RWPE1 (cell line): ENCODE results near the gene POLR2F.

Source experiments
- CTCF ChIA-PET: fragments of 350-600 bp; sonication (Branson Sonifier 250); formaldehyde crosslinking; extraction: SDS; loops from one replicate; lab custom pipeline; 2021; lab: Yijun Ruan, JAX
- POLR2A ChIA-PET: fragments of 400-600 bp; formaldehyde crosslinking; extraction: SDS; loops from one replicate; lab custom pipeline; 2020; ENCODE audit warnings: antibody characterized with exemption; ENCODE audit not compliant: low non-redundant PET; lab: Yijun Ruan, JAX
- DNase-seq: peaks from one replicate; pipeline ENCODE4 v3.0.0; 2012; ENCODE audit warnings: low spot score
- H3K27ac ChIP-seq: fragments of 450-650 bp; 2 replicates; pipeline ENCODE4 v1.5.1; 2017
- TF ChIP-seq, protein P1 (sequence below): fragments of 450-650 bp; conservative IDR thresholded peaks from 2 replicates; pipeline ENCODE4 v1.5.1; 2017; ENCODE audit warnings: low read depth, mild to moderate bottlenecking

Gene POLR2F

GRCh38 chr22:37968452-37969251 lies 15.2 kb downstream of the POLR2F start:
- DNase-seq = no peak
- POLR2A ChIA-PET = no interaction called here
- CTCF ChIA-PET = interaction anchor here (0.5 to 0.6 kb wide), 2 partner anchors 81 to 152 kb away, joined by 3 read pairs; no protein-coding TSS in a partner anchor

DNA sequence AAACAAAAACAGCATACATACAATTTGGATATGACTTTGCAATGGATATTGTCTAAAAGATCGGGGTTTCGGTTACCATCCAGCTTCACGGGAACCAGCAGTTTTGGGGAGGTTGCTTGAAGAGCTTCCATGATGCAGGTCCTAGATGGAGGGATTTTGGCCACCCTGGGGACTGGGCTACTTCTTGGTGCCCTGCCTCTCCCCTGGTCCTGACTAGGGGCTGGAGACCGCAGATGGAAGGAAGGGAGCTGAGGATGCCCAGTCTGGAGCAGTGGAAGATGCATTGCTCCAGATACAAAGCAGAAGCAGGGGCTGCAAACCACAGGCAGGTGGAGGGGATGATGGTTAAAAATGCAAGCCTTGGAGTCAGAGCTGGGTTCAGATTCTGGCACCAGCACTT lies 17.4 kb downstream of the POLR2F start:
- peak overlapping the region; percentile 16; the same call in 1 of the 2 replicates for H3K27ac ChIP-seq
- TF ChIP-seq, protein P1, sequence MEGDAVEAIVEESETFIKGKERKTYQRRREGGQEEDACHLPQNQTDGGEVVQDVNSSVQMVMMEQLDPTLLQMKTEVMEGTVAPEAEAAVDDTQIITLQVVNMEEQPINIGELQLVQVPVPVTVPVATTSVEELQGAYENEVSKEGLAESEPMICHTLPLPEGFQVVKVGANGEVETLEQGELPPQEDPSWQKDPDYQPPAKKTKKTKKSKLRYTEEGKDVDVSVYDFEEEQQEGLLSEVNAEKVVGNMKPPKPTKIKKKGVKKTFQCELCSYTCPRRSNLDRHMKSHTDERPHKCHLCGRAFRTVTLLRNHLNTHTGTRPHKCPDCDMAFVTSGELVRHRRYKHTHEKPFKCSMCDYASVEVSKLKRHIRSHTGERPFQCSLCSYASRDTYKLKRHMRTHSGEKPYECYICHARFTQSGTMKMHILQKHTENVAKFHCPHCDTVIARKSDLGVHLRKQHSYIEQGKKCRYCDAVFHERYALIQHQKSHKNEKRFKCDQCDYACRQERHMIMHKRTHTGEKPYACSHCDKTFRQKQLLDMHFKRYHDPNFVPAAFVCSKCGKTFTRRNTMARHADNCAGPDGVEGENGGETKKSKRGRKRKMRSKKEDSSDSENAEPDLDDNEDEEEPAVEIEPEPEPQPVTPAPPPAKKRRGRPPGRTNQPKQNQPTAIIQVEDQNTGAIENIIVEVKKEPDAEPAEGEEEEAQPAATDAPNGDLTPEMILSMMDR = no peak
- DNase-seq = no peak
- POLR2A ChIA-PET = interaction anchor here (0.6 kb wide), 1 partner anchor 61 kb away, joined by 3 read pairs; no protein-coding TSS in a partner anchor
- CTCF ChIA-PET = no interaction called here

More at GRCh38 chr22:37968452-37969251, 15.2 kb downstream of the POLR2F start:
- H3K27ac ChIP-seq = no peak overlapping the region; the same call in 1 of the 2 replicates
- TF ChIP-seq, protein P1 = no peak

DNA sequence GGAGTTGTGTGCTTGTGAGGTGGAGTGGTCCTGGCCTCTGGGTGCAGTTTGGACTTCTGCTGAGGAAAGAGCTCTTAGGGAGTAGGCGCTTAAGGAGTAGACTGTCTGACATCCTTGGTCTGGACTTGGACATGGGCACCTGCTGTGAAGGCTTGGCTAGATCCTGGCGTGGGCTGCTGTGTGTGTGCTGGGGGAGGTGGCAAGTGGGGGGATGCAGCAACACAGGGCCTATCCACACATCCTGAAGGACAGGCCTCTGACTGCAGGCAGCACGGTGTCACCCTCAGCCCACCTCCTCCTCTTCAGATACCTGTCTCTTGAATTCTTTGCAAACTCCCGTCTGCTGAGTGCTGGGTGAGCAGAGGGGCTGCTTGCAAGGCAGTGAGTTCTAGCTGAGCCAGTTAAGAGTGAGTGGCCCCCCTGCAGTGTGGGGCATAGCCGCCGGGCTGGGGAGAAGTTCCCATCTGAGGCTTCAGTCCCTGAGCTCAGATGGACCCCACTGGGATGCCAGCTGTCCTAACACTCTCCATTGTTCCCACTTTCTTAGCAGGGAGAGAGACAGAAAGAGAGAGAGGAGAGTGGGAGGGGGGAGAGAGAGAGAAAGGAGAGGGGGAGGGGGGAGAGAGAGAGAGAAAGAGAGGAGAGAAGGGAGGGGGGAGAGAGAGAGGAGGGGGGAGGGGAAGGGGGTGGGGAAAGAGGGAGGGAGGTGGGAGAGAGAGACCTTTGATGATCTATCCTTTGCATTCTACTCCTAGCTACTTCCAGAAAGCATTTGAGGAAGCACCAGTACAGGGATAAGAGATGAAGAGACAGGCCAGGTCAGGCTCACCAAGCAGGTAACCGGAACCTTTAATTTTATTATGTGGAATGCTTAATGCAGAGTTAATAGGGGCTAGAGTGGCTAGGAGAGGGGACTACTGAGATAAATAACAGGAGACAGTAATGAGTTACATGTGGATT lies 18.3 kb downstream of the POLR2F start:
- DNase-seq = no peak
- TF ChIP-seq, protein P1 = no peak
- H3K27ac ChIP-seq = peak overlapping the region; percentile 16; the same call in 1 of the 2 replicates
- ChIA-PET POLR2A (interaction anchor here (0.6 kb wide), 1 partner anchor 62 kb away, joined by 3 read pairs; no protein-coding TSS in a partner anchor), CTCF (no interaction called here)

- POLR2A ChIA-PET = no interaction called here
- TF ChIP-seq, protein P1 = no peak
- no peak for DNase-seq
- CTCF ChIA-PET = no interaction called here
- no peak overlapping the region; the same call in 1 of the 2 replicates for H3K27ac ChIP-seq
Observed at GRCh38 chr22:37972527-37972926, 19.0 kb downstream of the POLR2F start.

GRCh38 chr22:37973271-37974170 lies 20.0 kb downstream of the POLR2F start:
- no peak overlapping the region; the same call in 1 of the 2 replicates for H3K27ac ChIP-seq
- TF ChIP-seq, protein P1 = no peak
- POLR2A ChIA-PET = no interaction called here
- no peak for DNase-seq
- CTCF ChIA-PET = no interaction called here
